HG03135 (cell line): Measurements from ENCODE around the gene PID1.

Source experiments
- ATAC-seq: cut with Tn5 transposase; IDR thresholded peaks from one replicate; pipeline ENCODE4 v1.9.1; 2021; ENCODE audit warnings: mild to moderate bottlenecking, moderate library complexity; ENCODE audit not compliant: unreplicated experiment

Gene PID1

DNA sequence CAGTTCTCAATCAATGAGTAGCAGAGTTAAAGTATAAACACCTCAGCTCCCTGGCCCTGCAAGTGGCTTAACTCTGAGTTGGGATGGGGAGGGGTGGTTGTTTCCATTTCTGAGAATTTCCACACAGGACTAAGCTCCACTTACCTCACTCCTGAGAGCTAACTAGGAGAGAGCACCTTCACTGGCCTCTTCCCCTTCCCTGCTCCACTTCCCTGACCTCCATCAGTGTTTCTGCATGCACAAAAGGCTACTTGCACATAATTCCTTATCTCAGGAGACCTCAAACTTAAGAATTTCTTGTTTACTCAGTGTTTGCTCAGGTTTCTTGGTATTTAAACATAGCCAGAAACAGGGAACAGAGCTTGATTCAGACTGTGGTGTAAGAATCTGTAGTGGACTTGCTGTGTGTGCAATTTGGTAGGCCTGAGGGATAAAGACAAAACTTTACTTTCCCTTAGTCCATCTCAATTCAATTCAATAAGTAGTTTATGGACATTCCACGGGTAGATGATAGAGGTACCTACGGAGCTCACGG is 97.2 kb downstream of the PID1 start:
- no peak for ATAC-seq

DNA sequence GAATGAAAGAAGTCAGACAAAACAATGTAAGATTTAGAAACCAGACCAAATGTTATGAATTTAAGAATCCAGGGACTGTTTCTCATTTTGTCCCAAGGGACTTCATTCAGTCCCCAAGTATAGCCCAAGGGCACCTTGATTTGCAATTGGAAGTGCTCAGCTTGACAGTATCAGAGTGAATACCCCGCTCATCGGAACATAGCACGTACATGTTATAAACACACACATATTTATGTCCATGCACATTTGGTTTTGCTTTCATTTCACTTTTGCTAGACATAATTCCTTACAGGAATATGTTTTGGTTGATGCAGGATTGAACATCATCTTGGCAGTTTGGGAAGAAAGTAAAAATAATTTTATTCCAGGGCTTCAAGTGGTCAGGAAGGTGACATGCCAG is 100.2 kb downstream of the PID1 start:
- no peak for ATAC-seq

DNA sequence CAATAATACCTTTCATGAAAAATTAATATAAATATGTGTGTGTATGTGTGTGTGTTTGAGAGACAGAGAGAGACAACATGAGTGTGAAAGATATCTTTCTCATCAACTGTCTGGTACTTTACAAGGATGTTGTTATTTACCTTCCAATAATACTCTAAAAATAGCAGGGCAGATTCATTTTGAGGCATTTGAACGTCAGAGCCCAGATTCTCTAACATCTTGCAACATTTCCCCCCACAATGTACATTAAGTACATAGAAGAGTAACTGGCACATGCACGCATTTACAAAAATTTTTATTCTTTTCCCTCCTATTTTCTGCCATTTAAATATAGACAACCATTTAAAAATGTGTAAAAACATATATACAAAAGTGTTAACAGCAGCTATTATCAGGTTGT is 100.9 kb downstream of the PID1 start:
- ATAC-seq, result no peak

DNA sequence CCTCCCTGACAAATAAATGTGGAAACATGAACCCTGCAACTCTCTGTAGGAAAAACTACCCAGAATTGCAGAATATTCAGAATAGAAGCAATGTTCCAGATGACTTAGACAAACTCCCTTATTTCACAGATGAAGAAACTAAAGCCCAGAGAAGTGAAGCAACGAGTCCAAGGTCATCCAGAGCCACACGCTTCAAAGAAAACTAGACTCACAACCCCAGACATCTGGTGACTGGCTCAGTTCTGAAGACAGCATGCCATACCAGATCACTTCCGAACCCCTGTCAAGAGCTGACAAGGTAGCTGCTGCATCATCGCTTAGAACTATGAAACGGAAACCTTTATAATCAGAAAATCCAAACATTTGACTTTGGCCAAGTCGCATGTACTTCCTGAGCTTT is 101.3 kb downstream of the PID1 start:
- ATAC-seq, result no peak

DNA sequence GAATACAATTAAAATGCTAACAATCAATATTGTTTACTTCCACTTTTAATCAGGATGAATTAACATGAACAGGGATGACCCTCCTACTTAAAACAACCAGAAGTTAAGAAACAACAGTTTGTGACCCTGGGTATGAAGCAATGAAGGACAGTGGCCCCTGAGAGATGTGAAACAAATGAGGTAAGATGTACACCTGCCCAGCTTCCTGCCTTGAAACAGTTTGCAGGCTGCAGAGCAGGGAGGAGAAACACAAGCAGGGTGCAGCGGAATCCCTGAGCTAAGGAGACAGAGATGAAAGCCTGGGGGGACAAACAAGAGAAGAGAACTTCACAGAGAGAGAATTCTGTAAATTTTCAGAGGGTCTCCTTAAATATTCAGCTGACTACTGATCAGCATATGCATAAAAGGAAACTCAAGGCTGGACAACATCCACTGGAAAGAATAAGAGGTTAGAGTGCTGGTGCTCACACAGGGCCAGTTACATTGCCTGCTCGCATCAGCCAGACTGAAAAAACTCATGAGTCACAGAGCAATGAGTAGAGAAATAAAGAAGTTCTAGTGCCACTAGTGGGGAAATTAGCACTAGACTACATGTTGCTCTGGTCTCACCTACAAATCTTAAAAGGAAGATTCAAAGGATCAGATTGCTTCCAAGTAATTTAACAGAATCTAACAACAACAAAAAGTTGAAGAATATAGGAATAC is 106.4 kb downstream of the PID1 start:
- no peak for ATAC-seq

DNA sequence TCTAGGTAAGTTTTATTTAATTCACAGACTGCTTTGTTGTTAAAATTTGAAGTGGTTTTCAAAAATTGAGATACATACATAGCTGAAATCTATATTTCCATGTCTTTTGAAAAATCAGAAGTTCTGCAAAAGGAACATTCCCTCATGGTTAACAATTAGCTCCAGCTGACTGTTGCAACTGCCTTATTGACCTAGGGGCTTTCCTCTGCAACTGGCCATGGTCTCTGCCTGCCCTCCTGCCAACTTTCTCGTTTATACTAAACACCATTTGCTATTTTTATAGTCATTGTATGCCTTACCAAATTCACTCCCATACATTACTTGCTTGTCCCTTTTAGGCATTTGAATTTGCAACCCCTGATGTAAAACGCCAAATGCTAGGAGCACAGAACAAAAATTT is 107.2 kb downstream of the PID1 start:
- no peak for ATAC-seq

DNA sequence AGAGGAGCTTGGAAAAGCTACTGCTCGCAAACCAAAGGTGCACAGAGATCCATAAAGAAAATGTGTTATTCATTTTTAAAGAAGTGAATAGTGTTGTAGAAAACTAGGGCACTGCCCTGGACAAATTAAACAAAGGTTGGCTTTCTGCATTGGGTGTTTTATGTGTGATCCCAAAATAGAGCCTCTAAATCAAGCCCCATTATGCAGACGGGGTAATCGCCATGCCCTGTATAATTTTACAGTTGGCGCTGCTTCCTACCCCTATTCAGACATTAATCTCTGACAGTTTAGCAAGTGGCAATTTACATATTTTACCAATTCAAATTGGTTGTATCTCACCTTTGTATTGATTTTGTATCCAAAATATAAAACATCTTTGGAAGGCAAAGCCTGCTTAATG is 109.1 kb downstream of the PID1 start:
- no peak for ATAC-seq

DNA sequence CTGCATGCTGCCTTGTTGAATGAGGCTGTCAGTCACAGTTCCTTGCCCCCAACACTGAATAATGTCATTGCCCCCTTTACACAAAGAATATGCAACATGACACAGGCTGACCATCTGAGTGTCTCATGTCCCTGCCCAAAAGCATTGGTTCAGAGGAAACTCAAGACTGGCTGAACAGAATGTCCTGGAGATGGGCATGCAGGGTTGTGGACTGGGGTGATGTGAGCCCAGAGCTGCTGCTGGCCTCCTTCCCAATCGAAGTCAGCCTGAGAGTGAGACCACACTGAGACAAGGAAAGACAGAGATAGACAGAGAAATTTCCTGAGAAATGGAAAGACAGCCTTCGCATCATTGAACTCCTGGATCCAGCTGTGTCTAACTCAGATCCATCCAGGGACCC is 110.1 kb downstream of the PID1 start:
- ATAC-seq, result no peak

DNA sequence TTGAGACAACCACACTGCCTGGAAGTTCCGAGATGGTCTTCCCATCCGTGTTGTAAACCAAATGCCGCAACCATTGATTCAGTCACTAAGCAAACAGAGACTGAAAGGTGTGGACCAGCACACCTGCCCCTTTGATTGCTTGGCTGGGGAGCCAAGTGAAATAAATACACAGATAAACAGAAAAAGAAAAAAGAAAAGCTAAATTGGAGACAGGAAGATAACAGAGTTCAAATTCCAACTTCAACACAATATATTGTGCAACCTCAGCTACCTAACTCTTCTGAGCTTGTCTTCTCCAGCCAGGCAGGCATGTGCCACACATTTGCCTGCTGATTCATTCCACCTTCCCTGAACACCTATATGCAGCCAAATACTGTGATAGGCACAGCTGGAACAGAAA is 110.9 kb downstream of the PID1 start:
- ATAC-seq, result no peak

DNA sequence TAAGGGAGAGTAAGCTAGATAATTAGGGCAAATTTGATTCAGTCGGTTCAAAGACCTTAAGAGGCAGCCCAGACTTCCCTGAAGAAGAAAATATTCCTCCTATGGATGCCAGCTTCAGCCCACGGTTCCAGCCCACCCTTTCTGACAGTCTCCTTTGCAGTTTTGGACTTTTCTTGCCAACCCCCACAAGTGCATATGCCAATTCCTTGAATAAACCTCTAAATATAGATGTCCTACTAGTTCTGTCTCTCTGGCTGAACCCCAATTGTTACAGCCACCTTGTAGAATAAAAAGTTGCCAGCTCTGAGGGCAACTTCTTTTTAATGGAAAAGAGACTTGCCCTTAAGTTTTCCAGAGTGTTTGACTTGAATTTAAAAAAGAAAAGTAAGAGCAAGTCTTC is 111.7 kb downstream of the PID1 start:
- ATAC-seq, result no peak

DNA sequence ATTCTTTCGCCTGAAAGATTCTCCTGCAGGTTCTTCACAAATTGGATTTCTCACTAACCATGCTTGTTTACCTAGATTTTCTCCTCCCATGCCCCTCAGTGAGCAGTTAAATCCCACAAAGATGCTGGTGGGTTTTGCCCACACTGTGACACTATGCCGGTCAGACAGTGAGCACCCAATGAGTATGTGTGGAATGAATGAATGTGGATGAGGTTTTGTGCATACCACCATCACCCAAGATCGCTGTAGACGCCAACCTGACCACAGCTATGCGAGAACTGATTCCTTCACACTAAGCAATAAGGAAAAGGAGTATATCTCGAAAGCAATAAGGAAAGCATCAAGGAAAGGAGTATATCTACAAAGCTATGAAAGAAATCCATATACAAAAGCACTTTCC is 116.7 kb downstream of the PID1 start:
- ATAC-seq, result no peak

DNA sequence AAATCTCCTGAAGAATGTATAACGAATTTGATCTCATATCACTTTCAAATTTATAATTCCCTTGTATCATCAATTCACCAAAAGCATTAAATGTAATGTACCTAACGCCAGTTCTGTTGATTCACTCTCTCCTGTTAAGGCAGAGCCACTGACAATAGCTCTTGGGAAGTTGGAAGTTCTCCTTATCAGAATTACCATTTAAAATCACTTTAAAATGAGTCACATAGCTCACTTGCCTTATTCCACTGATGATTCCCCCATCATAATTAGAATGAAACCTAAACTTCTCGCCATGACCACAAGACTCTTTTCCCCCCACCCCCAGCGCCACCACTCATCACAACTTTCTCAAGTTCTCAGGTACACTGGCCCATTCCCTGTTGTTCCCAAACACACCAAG is 117.1 kb downstream of the PID1 start:
- ATAC-seq, result no peak

DNA sequence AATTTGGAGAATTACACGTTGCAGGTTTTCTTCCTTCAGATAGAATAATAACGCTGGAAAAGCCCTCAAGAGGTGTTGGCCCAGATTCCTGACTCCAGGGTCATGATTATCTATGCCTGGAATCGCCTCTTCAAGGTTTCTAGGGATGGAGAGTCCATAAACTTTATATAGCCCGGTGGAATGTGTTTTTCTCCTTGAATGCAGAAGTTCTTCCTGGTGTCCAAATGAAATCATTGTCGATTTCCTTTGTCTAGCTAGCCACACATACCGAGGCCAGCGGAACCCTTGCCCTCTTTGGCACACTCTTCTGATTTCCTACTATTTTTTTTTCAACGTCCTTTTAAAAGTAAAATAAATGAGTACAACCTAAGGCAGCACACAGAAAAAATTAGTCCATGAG is 117.8 kb downstream of the PID1 start:
- no peak for ATAC-seq

DNA sequence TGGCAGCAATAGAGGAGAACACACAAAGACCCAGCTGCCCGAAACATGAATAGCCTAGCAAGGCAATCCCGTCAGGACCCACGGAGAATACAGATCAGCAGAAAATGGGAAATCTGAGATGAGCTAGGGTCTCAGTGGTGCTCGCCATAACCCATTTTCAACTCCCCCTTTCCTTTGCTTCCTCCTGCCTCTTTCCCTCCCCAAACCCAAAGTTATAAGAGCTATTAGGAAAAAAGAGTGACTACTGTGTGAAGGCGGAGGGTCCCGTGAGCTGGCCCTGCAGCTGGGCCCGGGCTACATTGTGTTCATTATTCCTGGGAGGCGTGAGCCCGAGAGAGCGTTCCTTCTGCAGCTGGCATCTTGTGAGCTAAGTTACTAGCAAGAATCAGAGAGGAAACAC is 118.4 kb downstream of the PID1 start:
- no peak for ATAC-seq

DNA sequence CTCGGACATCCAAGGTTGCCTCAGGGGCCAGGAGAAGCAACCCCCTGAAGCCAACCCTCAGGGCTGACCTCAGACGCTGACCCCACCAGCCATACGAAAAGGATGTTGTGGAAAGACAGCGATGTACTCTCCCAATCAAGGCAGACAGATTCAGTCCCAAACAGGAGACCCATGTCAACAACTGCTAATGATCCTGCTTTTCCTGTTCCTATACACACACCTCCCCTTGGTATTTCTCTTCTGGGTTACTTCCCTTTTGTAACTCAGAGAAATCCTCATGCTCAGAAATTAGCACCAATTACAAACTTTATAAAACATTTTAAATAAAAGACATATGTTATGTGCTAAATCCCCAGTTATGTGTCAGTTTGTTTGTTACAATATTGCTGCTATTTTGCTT is 120.8 kb downstream of the PID1 start:
- no peak for ATAC-seq

DNA sequence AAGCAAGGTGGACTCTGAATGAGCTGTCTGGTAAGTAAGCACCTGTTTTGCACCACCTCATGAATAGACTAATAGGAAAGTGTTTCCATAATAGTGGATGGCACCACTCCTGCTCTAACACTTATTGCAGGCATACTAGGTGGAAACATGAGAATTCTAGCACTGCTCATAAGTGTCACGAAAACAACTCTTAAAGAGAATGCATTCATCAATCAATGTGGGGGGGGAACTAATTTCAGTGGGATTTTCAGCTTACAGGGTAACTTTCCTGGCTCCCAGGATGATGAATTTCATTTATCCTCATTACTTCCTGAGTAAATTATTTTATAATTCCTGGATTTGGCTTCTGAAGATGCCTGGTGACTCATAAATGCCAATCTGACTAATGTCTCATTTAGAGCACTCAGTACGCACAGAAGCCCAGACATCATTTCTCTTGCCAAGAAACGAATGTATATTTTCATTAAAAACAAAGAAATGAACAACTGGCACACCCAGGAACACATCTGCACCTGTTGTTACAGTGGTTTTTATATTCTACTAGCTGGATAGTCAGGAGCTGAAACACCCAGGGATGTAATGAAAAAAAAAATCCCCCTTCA is 129.6 kb downstream of the PID1 start:
- no peak for ATAC-seq

DNA sequence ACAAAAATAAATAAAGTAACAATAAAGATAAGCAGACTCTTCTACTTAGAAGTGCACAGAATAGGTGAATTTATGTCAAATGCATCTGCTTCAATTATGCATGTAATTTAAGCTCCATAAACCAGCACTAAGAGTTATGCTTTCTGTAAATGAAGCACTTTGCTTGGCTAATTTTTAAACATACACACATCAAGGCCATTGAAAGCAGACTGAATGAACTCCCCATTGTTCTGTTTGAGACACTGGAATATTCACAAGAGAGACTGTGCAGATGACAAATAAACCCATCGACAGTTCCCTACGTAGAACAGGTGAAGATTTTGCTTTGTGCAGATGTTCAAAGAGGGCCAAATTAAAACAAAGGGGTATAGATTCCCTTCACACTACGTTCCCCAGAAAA is 133.4 kb downstream of the PID1 start:
- ATAC-seq, result no peak

DNA sequence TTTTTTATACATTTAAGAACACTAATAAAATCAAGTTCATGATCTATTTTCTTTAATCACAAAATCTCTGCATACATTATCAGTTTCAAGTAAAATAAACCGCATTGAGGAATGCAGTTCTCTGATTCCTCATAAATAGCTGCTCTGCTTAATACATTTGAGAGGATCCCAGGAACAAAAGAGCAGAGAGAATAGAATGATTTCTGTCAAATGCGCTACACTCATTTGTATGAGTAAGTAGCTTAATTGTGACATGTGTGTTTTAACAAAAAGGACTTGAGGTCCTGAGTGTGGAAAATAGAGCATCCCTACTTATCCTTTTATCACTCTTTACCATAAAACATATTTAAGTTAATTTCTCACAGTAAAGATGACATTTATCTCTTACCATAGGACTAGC is 134.0 kb downstream of the PID1 start:
- ATAC-seq, result no peak

DNA sequence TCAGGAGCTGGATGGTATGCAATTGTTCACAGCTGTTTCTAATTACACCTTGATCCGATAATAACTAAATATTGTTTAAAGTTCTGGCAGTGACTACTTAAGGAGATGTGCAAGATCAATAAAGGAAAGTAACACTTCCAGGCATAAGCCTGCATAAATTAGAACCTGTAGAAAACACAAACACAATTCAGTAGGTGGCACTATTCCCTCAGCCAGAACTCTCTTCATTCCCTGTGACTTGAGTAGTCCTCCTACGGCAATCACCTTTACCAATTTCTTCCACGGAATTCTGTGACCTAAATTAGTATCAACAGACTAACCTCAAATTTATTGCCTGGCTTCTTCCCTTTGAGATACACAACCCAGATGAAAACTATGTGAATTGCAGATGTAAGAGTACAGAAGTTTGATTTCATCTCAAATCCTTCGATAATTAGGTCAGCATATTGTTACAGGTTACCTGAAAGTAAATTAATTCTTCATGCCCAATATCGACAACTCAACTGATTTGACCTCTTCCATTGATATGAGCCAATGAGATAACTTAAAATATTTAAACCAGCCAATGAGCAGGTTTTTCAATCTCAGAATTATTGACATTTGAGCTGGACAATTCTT is 137.8 kb downstream of the PID1 start:
- ATAC-seq, result no peak

DNA sequence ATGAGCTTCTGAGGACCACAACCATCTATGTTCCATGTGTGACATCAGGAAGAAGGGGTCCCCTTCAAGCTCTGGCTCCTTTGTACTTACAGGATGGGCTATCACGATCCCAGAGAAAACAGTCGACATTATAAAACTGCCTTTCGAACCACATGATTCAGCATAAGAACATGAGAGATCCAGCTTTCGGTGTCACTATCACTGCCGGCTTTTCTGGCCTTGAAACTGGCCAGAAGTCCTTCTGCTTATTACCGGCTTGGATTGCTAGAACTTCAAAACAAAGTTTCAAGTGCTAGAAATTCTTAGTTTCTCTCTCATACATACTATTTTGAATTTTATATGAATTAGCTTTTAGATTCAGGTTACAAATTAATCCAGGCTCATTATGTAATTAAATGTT is 138.9 kb downstream of the PID1 start:
- no peak for ATAC-seq

DNA sequence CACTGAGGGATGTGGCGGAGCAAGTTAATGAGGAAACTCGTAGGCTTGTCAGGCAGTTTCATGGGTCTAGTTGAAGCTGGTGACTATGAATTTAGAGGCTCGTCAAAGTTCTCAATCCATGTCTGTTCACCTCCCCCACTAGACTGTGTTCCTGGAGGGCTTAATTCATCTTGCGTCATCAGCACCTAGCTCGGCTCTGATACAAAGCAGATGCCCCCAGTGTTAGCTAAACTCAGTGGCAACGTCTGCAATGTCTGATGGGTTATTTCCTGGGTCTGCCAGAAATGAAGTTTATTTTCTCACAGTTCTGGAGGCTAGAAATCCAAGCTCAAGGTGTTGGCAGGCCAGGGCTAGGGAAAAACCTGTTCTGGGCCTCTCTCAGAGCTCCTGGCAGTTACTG is 140.6 kb downstream of the PID1 start:
- no peak for ATAC-seq

DNA sequence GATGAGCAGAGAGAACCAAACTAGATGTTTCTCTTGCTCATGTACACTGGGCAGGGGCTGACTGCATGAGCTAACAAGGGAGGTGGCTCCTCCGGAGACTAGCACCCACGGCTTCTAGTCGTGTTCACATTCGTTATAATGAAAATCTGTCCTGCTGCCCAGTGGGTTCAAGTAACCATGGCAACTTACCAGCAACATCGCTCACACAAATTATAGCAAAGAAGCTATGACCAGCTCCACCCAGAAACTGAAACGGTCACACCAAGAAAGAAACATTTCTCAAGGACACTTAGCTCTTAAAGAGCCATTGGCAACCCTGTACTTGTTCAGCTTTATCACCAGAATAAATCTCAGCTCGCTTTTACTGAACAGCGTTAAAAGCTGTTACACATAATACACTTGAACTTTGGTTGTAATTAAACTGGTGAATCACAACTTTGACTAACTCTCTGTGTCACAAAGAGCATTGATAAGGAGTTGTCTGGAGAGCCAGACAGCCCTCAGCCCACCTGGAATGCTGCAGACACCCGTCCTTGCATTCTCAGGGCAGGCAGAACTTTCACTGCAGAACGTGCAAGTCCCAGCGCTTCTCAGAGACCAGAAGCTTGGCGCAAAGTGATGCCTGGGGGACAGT is 141.2 kb downstream of the PID1 start:
- ATAC-seq, result no peak
